K562 (cell line): ENCODE data around the gene ROPN1L. TPM values are rescaled to one million over a fixed set of nuclear protein-coding genes. Genes with fewer than 3 reads are reported as not detected.

Experiments used
- ATAC-seq: fragments of 200-7000 bp; cut with Tn5 transposase; 3 replicates; pipeline ENCODE4 v1.9.1; 2020; ENCODE audit warnings: moderate library complexity
- BruUV-seq: library from RNA; stranded (reverse); fragments of 400-500 nt; replicated peaks from 2 replicates; lab custom pipeline; 2021; lab: Mats Ljungman, UMichigan
- CTCF ChIA-PET: fragments of 300-600 bp; formaldehyde crosslinking; extraction: SDS; loops from one replicate; lab custom pipeline; 2021; ENCODE audit warnings: low intra/inter-chr PET ratio; lab: Yijun Ruan, JAX
- POLR2A ChIA-PET: fragments of 300-600, 350-650 bp; sonication (Branson Sonifier 250); formaldehyde crosslinking; extraction: SDS; loops from one replicate; lab custom pipeline; 2021; ENCODE audit warnings: antibody characterized with exemption, inconsistent platforms; lab: Yijun Ruan, JAX
- DNase-seq, 4 experiments: peaks; one replicate each; pipeline versions ENCODE4 v3.0.0 to v3.0.0-alpha.2; 2011 to 2018; ENCODE audit warnings: low spot score in 3 of 4, mixed read lengths in 3 of 4; ENCODE audit errors: extremely low read depth in 1 of 4
- FAIRE-seq: peaks from 2 replicates; lab custom pipeline; 2011; peaks lifted over from hg19 to GRCh38; lab: Jason Lieb, UNC
- H2AFZ ChIP-seq: 2 replicates; pipeline ENCODE4 v1.6.0; 2011; ENCODE audit warnings: low read depth, low read length, control low read depth, inconsistent platforms
- H3K27ac ChIP-seq: fragments of 200-600 bp; 3 replicates; pipeline ENCODE4 v1.8.0; 2011; ENCODE audit warnings: low read depth, mild to moderate bottlenecking, control low read depth, inconsistent platforms, low read length, moderate library complexity, mixed read lengths; ENCODE audit errors: extremely low read depth
- H3K27me3 ChIP-seq, 2 experiments: fragments of 300-600 bp in 1 of 2; 2 replicates in 1 of 2; 3 replicates in 1 of 2; pipeline versions ENCODE4 v1.6.0 to v1.8.0; 2011; ENCODE audit warnings: inconsistent platforms in 2 of 2, low read length in 2 of 2, mild to moderate bottlenecking in 1 of 2, mixed read lengths in 1 of 2, moderate library complexity in 1 of 2; ENCODE audit not compliant: control insufficient read depth in 2 of 2, insufficient read depth in 2 of 2
- H3K36me3 ChIP-seq: fragments of 300-600 bp; 3 replicates; pipeline ENCODE4 v1.8.0; 2011; ENCODE audit warnings: mild to moderate bottlenecking, low read length, inconsistent platforms; ENCODE audit not compliant: control insufficient read depth, insufficient read depth
- H3K4me1 ChIP-seq, 2 experiments: fragments of 200-600 bp in 1 of 2; replicated peaks in 1 of 2; 2 replicates in 1 of 2; 3 replicates in 1 of 2; pipeline versions ENCODE4 v1.5.1 to v1.8.0; 2011; ENCODE audit warnings: inconsistent platforms in 2 of 2, low read length in 2 of 2, mild to moderate bottlenecking in 1 of 2, mixed read lengths in 1 of 2, moderate library complexity in 1 of 2; ENCODE audit not compliant: control insufficient read depth in 2 of 2, insufficient read depth in 2 of 2
- H3K4me2 ChIP-seq: 2 replicates; pipeline ENCODE4 v1.6.1; 2011; ENCODE audit warnings: low read length, control low read depth, inconsistent platforms, mixed read lengths; ENCODE audit not compliant: insufficient read depth
- H3K4me3 ChIP-seq: fragments of 200-600 bp; sonication (generic), shearing (Covaris generic); 2 replicates; pipeline ENCODE4 v1.5.1; 2016; ENCODE audit warnings: control low read depth, inconsistent platforms
- H3K79me2 ChIP-seq: fragments of 200-600 bp; 3 replicates; pipeline ENCODE4 v1.8.0; 2011; ENCODE audit warnings: low read length, inconsistent platforms; ENCODE audit not compliant: control insufficient read depth, insufficient read depth
- H3K9ac ChIP-seq, 2 experiments: 2 replicates each; pipeline versions ENCODE4 v1.6.0 to v1.6.1; 2011; ENCODE audit warnings: low read depth in 2 of 2, low read length in 2 of 2, control low read depth in 1 of 2, inconsistent platforms in 1 of 2, mild to moderate bottlenecking in 1 of 2, mixed read lengths in 1 of 2; ENCODE audit not compliant: insufficient read depth in 1 of 2
- H3K9me1 ChIP-seq: one replicate; pipeline ENCODE4 v1.6.0; 2011; ENCODE audit warnings: inconsistent platforms, mild to moderate bottlenecking, low read length, moderate library complexity; ENCODE audit not compliant: control insufficient read depth, insufficient read depth
- H3K9me3 ChIP-seq: replicated peaks from 2 replicates; pipeline ENCODE4 v1.5.1; 2011; ENCODE audit warnings: low read depth, low read length, inconsistent platforms; ENCODE audit not compliant: control insufficient read depth, insufficient read depth
- H4K20me1 ChIP-seq: replicated peaks from 2 replicates; pipeline ENCODE4 v1.6.1; 2011; ENCODE audit warnings: low read length, inconsistent platforms, mixed read lengths; ENCODE audit not compliant: control insufficient read depth, insufficient read depth
- DLX4 ChIP-seq: fragments of 250-450 bp; sonication (Bioruptor Pico); IDR thresholded peaks from 2 replicates; pipeline ENCODE4 v1.6.1; 2021; ENCODE audit warnings: mild to moderate bottlenecking
- DMBX1 ChIP-seq: fragments of 250-450 bp; sonication (Bioruptor Pico); IDR thresholded peaks from 2 replicates; pipeline ENCODE4 v1.8.0; 2022; ENCODE audit warnings: inconsistent platforms, mild to moderate bottlenecking, moderate library complexity, borderline replicate concordance
- GABPA ChIP-seq: fragments of 200-800 bp; sonication (Bioruptor generic); conservative IDR thresholded peaks from 2 replicates; pipeline ENCODE4 v1.6.1; 2016; ENCODE audit warnings: low read depth, missing genetic modification characterization, missing compliant biosample characterization
- GMEB1 ChIP-seq: fragments of 250-450 bp; sonication (Bioruptor Pico); IDR thresholded peaks from 2 replicates; pipeline ENCODE4 v1.4.0; 2020; ENCODE audit warnings: mild to moderate bottlenecking
- KDM5B ChIP-seq: fragments of 200-600 bp; sonication (generic); IDR thresholded peaks from 2 replicates; pipeline ENCODE4 v1.6.1; 2012; ENCODE audit warnings: low read depth, mild to moderate bottlenecking, moderate library complexity, low read length, control low read depth, inconsistent platforms; ENCODE audit not compliant: insufficient replicate concordance
- MAX ChIP-seq: sonication (generic); formaldehyde crosslinking; IDR thresholded peaks from 2 replicates; pipeline ENCODE4 v1.9.0; 2022; ENCODE audit warnings: mild to moderate bottlenecking, missing genetic modification reagents
- PURB ChIP-seq: sonication (generic); formaldehyde crosslinking; IDR thresholded peaks from 2 replicates; pipeline ENCODE4 v1.9.0; 2021; ENCODE audit warnings: low read depth, mild to moderate bottlenecking, missing genetic modification reagents
- RAD51 ChIP-seq: fragments of 450-650 bp; IDR thresholded peaks from 2 replicates; pipeline ENCODE4 v1.7.1; 2016; ENCODE audit warnings: low read depth, mild to moderate bottlenecking, borderline replicate concordance
- RBFOX2 ChIP-seq: fragments of 200-400 bp; formaldehyde crosslinking; IDR thresholded peaks from 2 replicates; pipeline ENCODE4 v1.6.1; 2017; ENCODE audit warnings: low read depth, mild to moderate bottlenecking, low read length, moderate library complexity
- RREB1 ChIP-seq: fragments of 250-450 bp; sonication (Bioruptor Pico); IDR thresholded peaks from 2 replicates; pipeline ENCODE4 v1.4.0; 2020
- WGBS: fragments of 100-300 bp; shearing (Covaris generic); methylation state at CpG from one replicate; pipeline ENCODE4 v1.1.6; 2016; ENCODE audit warnings: low coverage, mixed read lengths; ENCODE audit not compliant: insufficient coverage; ENCODE audit errors: missing lambda C conversion rate; 5-methylcytosine and 5-hydroxymethylcytosine counted together
- in situ Hi-C: fragments of 300-500 bp; cut with MboI; formaldehyde crosslinking; loops from 4 replicates; pipeline ENCODE4 v1.15.0; 2018; ENCODE audit warnings: inconsistent platforms, mixed read lengths
- intact Hi-C: fragments of 100-400 bp; cut with micrococcal nuclease; formaldehyde crosslinking; loops from 2 replicates; pipeline ENCODE4 v1.14.2; 2022
- polyA plus RNA-seq, 8 experiments: library from polyadenylated mRNA; depleted of rRNA in 4 of 8; stranded (reverse) in 5 of 8; unstranded in 3 of 8; fragments of >200 nt; fragmentation: Nextera tagmentation in 2 of 8; fragmentation: Illumina TruSeq in 1 of 8; extraction: Ambion mirVana in 2 of 8; extraction: Trizol in 1 of 8; gene quantifications; 2 replicates each; pipeline versions ENCODE4 v1.2.1 to v1.2.3, GENCODE V29; 2011 to 2014; ENCODE audit warnings: inconsistent platforms in 1 of 8, missing spikeins in 1 of 8
- total RNA-seq, 7 experiments: library from RNA; depleted of rRNA in 6 of 7; stranded (reverse); fragments of >200 nt in 6 of 7; fragmentation: Illumina TruSeq in 2 of 7; extraction: Trizol in 2 of 7; gene quantifications; 2 replicates each; pipeline versions ENCODE4 v1.2.1 to v1.2.3, GENCODE V29; 2011 to 2021; ENCODE audit warnings: low replicate concordance in 1 of 7

Gene ROPN1L
- total and polyA plus RNA-seq, 9 of the 15 experiments (the other 6 are each of a cell fraction or from before 2014, with no cell fraction given): 0.04 to 0.85 (median 0.24) TPM; not detected in 3

- TF ChIP-seq RREB1 (CRISPR knock-in tag): no peak
Measured at GRCh38 chr5:10442576-10442975, 897 bp downstream of the ROPN1L start (continued).

- Histone ChIP-seq H4K20me1 (no peaks in the 10 kb centered on the region), H3K27me3 (no peaks in the 10 kb centered on the region), H3K79me2 (no peaks in the 10 kb centered on the region), H3K4me3 (no peak overlapping the region), H3K9ac (no peak overlapping the region), H3K27ac (no peak overlapping the region), H3K36me3 (no peaks in the 10 kb centered on the region), H2AFZ (peak overlapping the region; percentile 68), H3K4me2 (peak overlapping the region; percentile 17; the same call in 1 of the 2 replicates), H3K4me1 (peaks cover 12 to 19% of the 10 kb centered on the region in 2 experiments; a peak in 4 of 5 replicates), H3K9me1 (no peaks in the 10 kb centered on the region), H3K9me3 (no peaks in the 10 kb centered on the region)
- CTCF ChIA-PET: no interaction called here
- in situ Hi-C loops (no loop called here), intact Hi-C loops (no loop called here)
- 44% methylated on average over 8 of the region's 8 CpGs for WGBS
- no peak for ATAC-seq
- no peak for FAIRE-seq
- peak in 2 of 4 experiments; percentile 41 to 49 for DNase-seq
- no TSS peak for BruUV-seq
- POLR2A ChIA-PET: interaction anchor here (0.6 to 0.7 kb wide), 4 partner anchors 10 to 180 kb away, joined by 3 read pairs; no protein-coding TSS in a partner anchor
- TF ChIP-seq GMEB1 (CRISPR knock-in tag): no peak
- TF ChIP-seq PURB (CRISPR knock-in tag): no peak
- TF ChIP-seq DLX4 (CRISPR knock-in tag): no peak
- no peak for TF ChIP-seq RBFOX2
- TF ChIP-seq RAD51: no peak
- TF ChIP-seq DMBX1 (CRISPR knock-in tag): no peak
- no peak for TF ChIP-seq MAX
- no peak for TF ChIP-seq KDM5B
- TF ChIP-seq GABPA (tag): 0 out of 2 replicates have a peak, but pooled peaks have one; percentile 12
Measured at GRCh38 chr5:10445352-10445751, 3.7 kb downstream of the ROPN1L start.
